Measurements from ENCODE around the gene SCN10A.

The SCN10A gene

DNA sequence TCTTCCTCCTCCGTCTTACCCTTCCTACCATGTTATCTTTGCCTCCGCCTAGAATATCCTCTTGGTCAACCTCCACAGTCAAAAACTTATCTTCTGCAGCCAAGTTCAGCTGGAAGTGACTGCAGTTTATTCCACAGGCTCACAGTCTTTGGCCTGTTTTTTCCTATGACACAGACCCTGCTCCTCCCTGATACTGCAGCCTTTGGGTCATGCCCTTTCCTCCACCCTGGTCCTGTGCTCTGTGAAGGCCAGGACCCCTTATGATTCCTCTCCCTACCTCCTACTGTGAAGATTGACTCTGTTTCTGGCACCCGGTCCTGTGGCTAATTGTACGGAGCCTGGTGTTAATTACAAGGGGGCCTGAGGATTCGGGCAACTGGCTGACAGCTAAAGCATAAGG, 117.3 kb downstream of the SCN10A start:
- TF ChIP-seq, protein P1, sequence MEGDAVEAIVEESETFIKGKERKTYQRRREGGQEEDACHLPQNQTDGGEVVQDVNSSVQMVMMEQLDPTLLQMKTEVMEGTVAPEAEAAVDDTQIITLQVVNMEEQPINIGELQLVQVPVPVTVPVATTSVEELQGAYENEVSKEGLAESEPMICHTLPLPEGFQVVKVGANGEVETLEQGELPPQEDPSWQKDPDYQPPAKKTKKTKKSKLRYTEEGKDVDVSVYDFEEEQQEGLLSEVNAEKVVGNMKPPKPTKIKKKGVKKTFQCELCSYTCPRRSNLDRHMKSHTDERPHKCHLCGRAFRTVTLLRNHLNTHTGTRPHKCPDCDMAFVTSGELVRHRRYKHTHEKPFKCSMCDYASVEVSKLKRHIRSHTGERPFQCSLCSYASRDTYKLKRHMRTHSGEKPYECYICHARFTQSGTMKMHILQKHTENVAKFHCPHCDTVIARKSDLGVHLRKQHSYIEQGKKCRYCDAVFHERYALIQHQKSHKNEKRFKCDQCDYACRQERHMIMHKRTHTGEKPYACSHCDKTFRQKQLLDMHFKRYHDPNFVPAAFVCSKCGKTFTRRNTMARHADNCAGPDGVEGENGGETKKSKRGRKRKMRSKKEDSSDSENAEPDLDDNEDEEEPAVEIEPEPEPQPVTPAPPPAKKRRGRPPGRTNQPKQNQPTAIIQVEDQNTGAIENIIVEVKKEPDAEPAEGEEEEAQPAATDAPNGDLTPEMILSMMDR (IDR thresholded peaks at IDR 0.05; ENCODE audit: poor library complexity, severe bottlenecking) = no peak
- ATAC-seq (ENCODE audit: low read depth) (no peak), DNase-seq (ENCODE audit: low spot score) (no peak)
- Histone ChIP-seq H3K27ac (ENCODE audit: poor library complexity, severe bottlenecking) (no peak overlapping the region), H3K27me3 (ENCODE audit: insufficient read depth, poor library complexity, severe bottlenecking) (no peaks in the 10 kb centered on the region), H3K4me1 (ENCODE audit: insufficient read depth, poor library complexity, severe bottlenecking) (no peaks in the 10 kb centered on the region), H3K9me3 (ENCODE audit: severe bottlenecking) (no peaks in the 10 kb centered on the region), H3K36me3 (ENCODE audit: low read depth) (no peaks in the 10 kb centered on the region), H3K4me3 (ENCODE audit: severe bottlenecking) (no peak overlapping the region)

DNA sequence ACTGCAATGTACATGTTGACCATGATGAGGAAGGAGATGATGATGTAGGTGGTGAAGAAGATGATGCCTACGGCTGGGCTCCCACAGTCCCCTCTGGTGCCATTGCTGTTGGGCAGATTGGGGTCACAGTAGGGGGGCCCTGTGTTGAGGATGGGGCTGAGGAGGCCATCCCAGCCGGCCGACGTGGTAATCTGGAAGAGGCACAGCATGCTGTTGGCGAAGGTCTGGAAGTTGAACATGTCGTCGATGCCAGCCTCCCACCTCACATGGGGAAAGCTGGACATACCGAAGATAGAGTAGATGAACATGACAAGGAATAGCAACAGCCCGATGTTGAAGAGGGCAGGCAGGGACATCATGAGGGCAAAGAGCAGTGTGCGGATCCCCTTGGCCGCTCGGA, 118.0 kb downstream of the SCN10A start:
- Histone ChIP-seq H3K36me3 (ENCODE audit: low read depth) (no peaks in the 10 kb centered on the region), H3K4me3 (ENCODE audit: severe bottlenecking) (no peak overlapping the region), H3K9me3 (ENCODE audit: severe bottlenecking) (no peaks in the 10 kb centered on the region), H3K4me1 (ENCODE audit: insufficient read depth, poor library complexity, severe bottlenecking) (no peaks in the 10 kb centered on the region), H3K27me3 (ENCODE audit: insufficient read depth, poor library complexity, severe bottlenecking) (no peaks in the 10 kb centered on the region), H3K27ac (ENCODE audit: poor library complexity, severe bottlenecking) (no peak overlapping the region)
- TF ChIP-seq, protein P1 (IDR thresholded peaks at IDR 0.05; ENCODE audit: poor library complexity, severe bottlenecking) = no peak
- no peak for ATAC-seq (ENCODE audit: low read depth)
- no peak for DNase-seq (ENCODE audit: low spot score)

DNA sequence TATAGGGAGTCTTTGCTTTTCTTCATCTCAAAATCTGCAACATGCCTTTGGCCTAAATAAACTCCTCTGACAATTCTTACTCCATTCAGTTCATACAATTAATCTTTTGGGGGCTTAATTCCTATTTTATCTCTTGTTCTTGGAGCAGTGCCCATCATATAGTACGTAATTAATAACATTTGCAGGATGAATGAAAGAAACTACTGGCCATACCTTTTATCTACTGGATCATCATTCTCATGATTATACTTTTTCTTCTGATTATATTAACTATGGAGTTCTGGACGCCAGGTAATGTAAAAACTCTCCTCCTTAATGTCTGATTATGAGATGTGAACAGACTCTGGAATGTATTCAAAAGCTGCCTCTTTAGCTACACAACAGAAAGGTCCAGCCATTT, 120.0 kb downstream of the SCN10A start:
- H3K27ac ChIP-seq (ENCODE audit: poor library complexity, severe bottlenecking) = no peak overlapping the region
- H3K36me3 ChIP-seq (ENCODE audit: low read depth) = no peaks in the 10 kb centered on the region
- no peaks in the 10 kb centered on the region for H3K27me3 ChIP-seq (ENCODE audit: insufficient read depth, poor library complexity, severe bottlenecking)
- H3K9me3 ChIP-seq (ENCODE audit: severe bottlenecking) = no peaks in the 10 kb centered on the region
- DNase-seq (ENCODE audit: low spot score) (no peak), ATAC-seq (ENCODE audit: low read depth) (no peak)
- no peak overlapping the region for H3K4me3 ChIP-seq (ENCODE audit: severe bottlenecking)
- TF ChIP-seq, protein P1 (IDR thresholded peaks at IDR 0.05; ENCODE audit: poor library complexity, severe bottlenecking) = no peak
- H3K4me1 ChIP-seq (ENCODE audit: insufficient read depth, poor library complexity, severe bottlenecking) = no peaks in the 10 kb centered on the region

DNA sequence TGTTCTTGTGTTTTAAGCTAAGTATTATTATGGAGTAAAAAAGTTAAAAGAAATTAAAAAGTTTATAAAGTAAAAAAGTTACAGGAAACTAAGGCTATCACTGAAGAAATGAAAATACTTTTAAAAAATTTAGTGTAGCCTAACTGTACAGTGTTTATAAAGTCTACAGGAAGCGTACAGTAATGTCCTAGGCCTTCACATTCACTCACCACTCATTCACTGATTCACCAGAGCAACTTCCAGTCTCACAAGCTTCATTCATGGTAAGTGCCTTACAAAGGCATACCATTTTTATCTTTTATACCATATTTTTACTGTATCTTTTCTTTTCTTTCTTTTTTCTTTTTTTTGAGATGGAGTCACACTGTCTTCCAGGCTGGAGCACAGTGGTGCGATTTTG, 125.8 kb downstream of the SCN10A start:
- Histone ChIP-seq H3K4me1 (ENCODE audit: insufficient read depth, poor library complexity, severe bottlenecking) (no peaks in the 10 kb centered on the region), H3K27me3 (ENCODE audit: insufficient read depth, poor library complexity, severe bottlenecking) (no peaks in the 10 kb centered on the region), H3K27ac (ENCODE audit: poor library complexity, severe bottlenecking) (no peak overlapping the region), H3K36me3 (ENCODE audit: low read depth) (no peaks in the 10 kb centered on the region), H3K9me3 (ENCODE audit: severe bottlenecking) (no peaks in the 10 kb centered on the region), H3K4me3 (ENCODE audit: severe bottlenecking) (no peak overlapping the region)
- TF ChIP-seq, protein P1 (IDR thresholded peaks at IDR 0.05; ENCODE audit: poor library complexity, severe bottlenecking) = no peak
- DNase-seq (ENCODE audit: low spot score) (no peak), ATAC-seq (ENCODE audit: low read depth) (no peak)

DNA sequence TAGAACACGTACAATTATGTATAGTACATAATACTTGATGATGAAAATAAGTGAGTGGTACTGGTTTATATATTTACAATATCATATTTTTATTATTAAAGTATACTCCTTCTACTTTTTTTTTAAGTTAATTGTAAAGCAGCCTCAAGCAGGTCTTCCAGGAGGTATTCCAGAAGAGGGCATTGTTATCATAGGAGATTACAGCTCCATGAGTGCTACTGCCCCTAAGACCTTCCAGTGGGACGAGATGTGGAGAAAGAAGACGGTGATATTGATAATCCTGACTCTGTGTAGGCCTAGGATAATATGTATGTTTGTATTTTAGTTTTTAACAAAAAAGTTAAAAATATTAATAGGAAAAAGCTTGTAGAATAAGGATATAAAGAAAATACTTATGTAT, 126.2 kb downstream of the SCN10A start:
- ATAC-seq (ENCODE audit: low read depth) (no peak), DNase-seq (ENCODE audit: low spot score) (no peak)
- H3K27ac ChIP-seq (ENCODE audit: poor library complexity, severe bottlenecking) = no peak overlapping the region
- H3K4me1 ChIP-seq (ENCODE audit: insufficient read depth, poor library complexity, severe bottlenecking) = no peaks in the 10 kb centered on the region
- no peaks in the 10 kb centered on the region for H3K36me3 ChIP-seq (ENCODE audit: low read depth)
- no peaks in the 10 kb centered on the region for H3K9me3 ChIP-seq (ENCODE audit: severe bottlenecking)
- no peak overlapping the region for H3K4me3 ChIP-seq (ENCODE audit: severe bottlenecking)
- H3K27me3 ChIP-seq (ENCODE audit: insufficient read depth, poor library complexity, severe bottlenecking) = no peaks in the 10 kb centered on the region
- TF ChIP-seq, protein P1 (IDR thresholded peaks at IDR 0.05; ENCODE audit: poor library complexity, severe bottlenecking) = no peak
